HEK293 (cell line): ENCODE results near the gene GIT1.

Experiments used
- BCL11B ChIP-seq: fragments of 450-650 bp; formaldehyde crosslinking; IDR thresholded peaks from 2 replicates; pipeline ENCODE4 v1.5.1; 2016; ENCODE audit warnings: low read depth, missing biosample characterization, missing genetic modification characterization
- GLI2 ChIP-seq: fragments of 450-650 bp; formaldehyde crosslinking; IDR thresholded peaks from 2 replicates; pipeline ENCODE4; 2017; ENCODE audit warnings: missing biosample characterization, missing genetic modification characterization, low read depth, borderline replicate concordance
- GLIS2 ChIP-seq: fragments of 450-650 bp; formaldehyde crosslinking; IDR thresholded peaks from 2 replicates; pipeline ENCODE4 v1.5.1; 2016; ENCODE audit warnings: missing biosample characterization, missing genetic modification characterization
- HOXA7 ChIP-seq: sonication (generic); formaldehyde crosslinking; IDR thresholded peaks from 2 replicates; pipeline ENCODE4 v1.8.1; 2022; ENCODE audit warnings: missing genetic modification reagents, borderline replicate concordance
- KLF7 ChIP-seq: fragments of 450-650 bp; formaldehyde crosslinking; IDR thresholded peaks from 2 replicates; pipeline ENCODE4 v1.5.1; 2016; ENCODE audit warnings: missing biosample characterization, missing genetic modification characterization, borderline replicate concordance
- OSR2 ChIP-seq: fragments of 450-650 bp; formaldehyde crosslinking; IDR thresholded peaks from 2 replicates; pipeline ENCODE4 v1.5.1; 2016; ENCODE audit warnings: missing biosample characterization, missing genetic modification characterization
- SP7 ChIP-seq: fragments of 450-650 bp; formaldehyde crosslinking; IDR thresholded peaks from 2 replicates; pipeline ENCODE4 v1.5.1; 2016; ENCODE audit warnings: missing biosample characterization, missing genetic modification characterization
- ZBTB10 ChIP-seq: fragments of 450-650 bp; formaldehyde crosslinking; IDR thresholded peaks from 2 replicates; pipeline ENCODE4 v1.5.1; 2016; ENCODE audit warnings: missing biosample characterization, missing genetic modification characterization
- ZIC2 ChIP-seq: fragments of 450-650 bp; formaldehyde crosslinking; IDR thresholded peaks from 2 replicates; pipeline ENCODE4 v1.5.1; 2016; ENCODE audit warnings: missing biosample characterization, missing genetic modification characterization
- ZNF121 ChIP-seq: fragments of 450-650 bp; formaldehyde crosslinking; IDR thresholded peaks from 2 replicates; pipeline ENCODE4 v1.5.1; 2016; ENCODE audit warnings: missing biosample characterization, missing genetic modification characterization
- ZNF148 ChIP-seq: fragments of 450-650 bp; formaldehyde crosslinking; IDR thresholded peaks from 2 replicates; pipeline ENCODE4 v1.5.0; 2017; ENCODE audit warnings: missing biosample characterization, missing genetic modification characterization, borderline replicate concordance
- ZNF174 ChIP-seq: fragments of 450-650 bp; formaldehyde crosslinking; IDR thresholded peaks from 2 replicates; pipeline ENCODE4 v1.5.0; 2017; ENCODE audit warnings: missing biosample characterization, mild to moderate bottlenecking, missing genetic modification characterization
- ZNF280C ChIP-seq: fragments of 450-650 bp; formaldehyde crosslinking; IDR thresholded peaks from 2 replicates; pipeline ENCODE4 v1.5.1; 2016; ENCODE audit warnings: missing biosample characterization, missing genetic modification characterization
- ZNF514 ChIP-seq: fragments of 450-650 bp; formaldehyde crosslinking; IDR thresholded peaks from 2 replicates; pipeline ENCODE4 v1.5.1; 2016; ENCODE audit warnings: missing biosample characterization, missing genetic modification characterization
- ZNF521 ChIP-seq: fragments of 450-650 bp; formaldehyde crosslinking; IDR thresholded peaks from 2 replicates; pipeline ENCODE4 v1.5.1; 2017; ENCODE audit warnings: missing biosample characterization, mild to moderate bottlenecking, missing genetic modification characterization
- ZNF629 ChIP-seq: fragments of 450-650 bp; formaldehyde crosslinking; IDR thresholded peaks from 2 replicates; pipeline ENCODE4 v1.5.1; 2017; ENCODE audit warnings: missing biosample characterization, missing genetic modification characterization
- ZNF645 ChIP-seq: fragments of 450-650 bp; formaldehyde crosslinking; IDR thresholded peaks from 2 replicates; pipeline ENCODE4; 2016; ENCODE audit warnings: missing biosample characterization, missing genetic modification characterization
- ZNF664 ChIP-seq: fragments of 450-650 bp; formaldehyde crosslinking; IDR thresholded peaks from 2 replicates; pipeline ENCODE4 v1.5.1; 2016; ENCODE audit warnings: missing biosample characterization, missing genetic modification characterization
- TF ChIP-seq, protein P1 (sequence below): fragments of 450-650 bp; formaldehyde crosslinking; IDR thresholded peaks from 2 replicates; pipeline ENCODE4 v1.5.1; 2016; ENCODE audit warnings: missing biosample characterization, missing genetic modification characterization
- TF ChIP-seq, protein P2 (sequence below): fragments of 450-650 bp; formaldehyde crosslinking; IDR thresholded peaks from 2 replicates; pipeline ENCODE4 v1.5.1; 2017; ENCODE audit warnings: missing biosample characterization, missing genetic modification characterization
- TF ChIP-seq, protein P3 (sequence below): fragments of 450-650 bp; formaldehyde crosslinking; conservative IDR thresholded peaks from 2 replicates; pipeline ENCODE4 v1.5.1; 2016; ENCODE audit warnings: low read depth, missing biosample characterization, missing genetic modification characterization
- TF ChIP-seq, protein P4 (sequence below): fragments of 450-650 bp; formaldehyde crosslinking; IDR thresholded peaks from 2 replicates; pipeline ENCODE4 v1.5.1; 2016; ENCODE audit warnings: missing biosample characterization, missing genetic modification characterization

The GIT1 gene

DNA sequence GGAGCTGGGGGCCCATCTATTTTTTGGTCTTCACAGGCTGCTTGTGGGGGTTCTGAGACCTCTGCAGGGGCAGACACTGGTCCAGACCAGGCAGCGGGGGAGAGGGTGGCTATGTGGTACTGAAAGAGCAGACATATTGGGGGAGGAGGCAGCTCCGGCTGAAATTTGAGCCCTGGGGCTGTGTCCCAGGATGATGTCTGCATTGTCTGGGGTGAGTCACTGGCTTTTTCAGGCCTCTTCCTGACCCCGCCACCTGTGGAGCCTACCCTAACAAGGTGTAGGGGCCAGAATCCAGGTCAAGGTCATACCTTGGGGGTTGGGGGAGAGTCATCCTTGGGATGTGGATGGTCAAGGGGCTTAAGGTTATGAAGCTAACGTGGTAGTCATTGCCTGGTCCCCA lies 30.8 kb upstream of the GIT1 start (continued):
- TF ChIP-seq ZNF514 (tag by site-specific recombination) = no peak
- TF ChIP-seq GLIS2 (tag by site-specific recombination) = peak; percentile 36; the same call in 1 of the 2 replicates
- no peak for TF ChIP-seq ZNF148 (tag by site-specific recombination)
- no peak for TF ChIP-seq ZNF280C (tag by site-specific recombination)
- no peak for TF ChIP-seq GLI2 (tag by site-specific recombination)
- no peak; the same call in 1 of the 2 replicates for TF ChIP-seq ZBTB10 (tag by site-specific recombination)
- no peak for TF ChIP-seq ZNF664
- no peak for TF ChIP-seq KLF7 (tag by site-specific recombination)
- TF ChIP-seq, protein P1, sequence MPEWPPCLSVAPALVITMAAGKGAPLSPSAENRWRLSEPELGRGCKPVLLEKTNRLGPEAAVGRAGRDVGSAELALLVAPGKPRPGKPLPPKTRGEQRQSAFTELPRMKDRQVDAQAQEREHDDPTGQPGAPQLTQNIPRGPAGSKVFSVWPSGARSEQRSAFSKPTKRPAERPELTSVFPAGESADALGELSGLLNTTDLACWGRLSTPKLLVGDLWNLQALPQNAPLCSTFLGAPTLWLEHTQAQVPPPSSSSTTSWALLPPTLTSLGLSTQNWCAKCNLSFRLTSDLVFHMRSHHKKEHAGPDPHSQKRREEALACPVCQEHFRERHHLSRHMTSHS = no peak
- TF ChIP-seq, protein P2, sequence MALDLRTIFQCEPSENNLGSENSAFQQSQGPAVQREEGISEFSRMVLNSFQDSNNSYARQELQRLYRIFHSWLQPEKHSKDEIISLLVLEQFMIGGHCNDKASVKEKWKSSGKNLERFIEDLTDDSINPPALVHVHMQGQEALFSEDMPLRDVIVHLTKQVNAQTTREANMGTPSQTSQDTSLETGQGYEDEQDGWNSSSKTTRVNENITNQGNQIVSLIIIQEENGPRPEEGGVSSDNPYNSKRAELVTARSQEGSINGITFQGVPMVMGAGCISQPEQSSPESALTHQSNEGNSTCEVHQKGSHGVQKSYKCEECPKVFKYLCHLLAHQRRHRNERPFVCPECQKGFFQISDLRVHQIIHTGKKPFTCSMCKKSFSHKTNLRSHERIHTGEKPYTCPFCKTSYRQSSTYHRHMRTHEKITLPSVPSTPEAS (tag by site-specific recombination) = no peak
- no peak for TF ChIP-seq ZNF121
- TF ChIP-seq OSR2 (tag by site-specific recombination) = no peak
- TF ChIP-seq, protein P3, sequence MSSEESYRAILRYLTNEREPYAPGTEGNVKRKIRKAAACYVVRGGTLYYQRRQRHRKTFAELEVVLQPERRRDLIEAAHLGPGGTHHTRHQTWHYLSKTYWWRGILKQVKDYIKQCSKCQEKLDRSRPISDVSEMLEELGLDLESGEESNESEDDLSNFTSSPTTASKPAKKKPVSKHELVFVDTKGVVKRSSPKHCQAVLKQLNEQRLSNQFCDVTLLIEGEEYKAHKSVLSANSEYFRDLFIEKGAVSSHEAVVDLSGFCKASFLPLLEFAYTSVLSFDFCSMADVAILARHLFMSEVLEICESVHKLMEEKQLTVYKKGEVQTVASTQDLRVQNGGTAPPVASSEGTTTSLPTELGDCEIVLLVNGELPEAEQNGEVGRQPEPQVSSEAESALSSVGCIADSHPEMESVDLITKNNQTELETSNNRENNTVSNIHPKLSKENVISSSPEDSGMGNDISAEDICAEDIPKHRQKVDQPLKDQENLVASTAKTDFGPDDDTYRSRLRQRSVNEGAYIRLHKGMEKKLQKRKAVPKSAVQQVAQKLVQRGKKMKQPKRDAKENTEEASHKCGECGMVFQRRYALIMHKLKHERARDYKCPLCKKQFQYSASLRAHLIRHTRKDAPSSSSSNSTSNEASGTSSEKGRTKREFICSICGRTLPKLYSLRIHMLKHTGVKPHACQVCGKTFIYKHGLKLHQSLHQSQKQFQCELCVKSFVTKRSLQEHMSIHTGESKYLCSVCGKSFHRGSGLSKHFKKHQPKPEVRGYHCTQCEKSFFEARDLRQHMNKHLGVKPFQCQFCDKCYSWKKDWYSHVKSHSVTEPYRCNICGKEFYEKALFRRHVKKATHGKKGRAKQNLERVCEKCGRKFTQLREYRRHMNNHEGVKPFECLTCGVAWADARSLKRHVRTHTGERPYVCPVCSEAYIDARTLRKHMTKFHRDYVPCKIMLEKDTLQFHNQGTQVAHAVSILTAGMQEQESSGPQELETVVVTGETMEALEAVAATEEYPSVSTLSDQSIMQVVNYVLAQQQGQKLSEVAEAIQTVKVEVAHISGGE (tag by site-specific recombination) = no peak
- TF ChIP-seq HOXA7 (CRISPR knock-in tag) = no peak
- no peak for TF ChIP-seq ZNF645 (tag by site-specific recombination)
- no peak for TF ChIP-seq ZNF174
- TF ChIP-seq ZNF629 (tag by site-specific recombination) = peak; percentile 58
- TF ChIP-seq, protein P4, sequence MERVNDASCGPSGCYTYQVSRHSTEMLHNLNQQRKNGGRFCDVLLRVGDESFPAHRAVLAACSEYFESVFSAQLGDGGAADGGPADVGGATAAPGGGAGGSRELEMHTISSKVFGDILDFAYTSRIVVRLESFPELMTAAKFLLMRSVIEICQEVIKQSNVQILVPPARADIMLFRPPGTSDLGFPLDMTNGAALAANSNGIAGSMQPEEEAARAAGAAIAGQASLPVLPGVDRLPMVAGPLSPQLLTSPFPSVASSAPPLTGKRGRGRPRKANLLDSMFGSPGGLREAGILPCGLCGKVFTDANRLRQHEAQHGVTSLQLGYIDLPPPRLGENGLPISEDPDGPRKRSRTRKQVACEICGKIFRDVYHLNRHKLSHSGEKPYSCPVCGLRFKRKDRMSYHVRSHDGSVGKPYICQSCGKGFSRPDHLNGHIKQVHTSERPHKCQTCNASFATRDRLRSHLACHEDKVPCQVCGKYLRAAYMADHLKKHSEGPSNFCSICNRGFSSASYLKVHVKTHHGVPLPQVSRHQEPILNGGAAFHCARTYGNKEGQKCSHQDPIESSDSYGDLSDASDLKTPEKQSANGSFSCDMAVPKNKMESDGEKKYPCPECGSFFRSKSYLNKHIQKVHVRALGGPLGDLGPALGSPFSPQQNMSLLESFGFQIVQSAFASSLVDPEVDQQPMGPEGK = peak; percentile 67
- TF ChIP-seq SP7 = peak; percentile 73
- peak; percentile 11; the same call in 1 of the 2 replicates for TF ChIP-seq ZIC2
- no peak for TF ChIP-seq ZNF521 (tag by site-specific recombination)
- TF ChIP-seq BCL11B = peak; percentile 66
